Heart left ventricle (tissue), 13 donors: ENCODE measurements around the gene STATH.

Experiments
- CTCF ChIP-seq, 12 donors: fragments of 200-600 bp; sonication (generic) in 4 of 12; IDR thresholded peaks; one replicate each; pipeline versions ENCODE4 v1.5.0 to v1.8.0; 2018 to 2022; ENCODE audit warnings: antibody characterized with exemption in 12 of 12, mild to moderate bottlenecking in 5 of 12
- POLR2A ChIP-seq, 2 donors: fragments of 450-650 bp; IDR thresholded peaks; one replicate each; pipeline ENCODE4 v1.6.1; 2017; ENCODE audit warnings: antibody characterized with exemption in 2 of 2, mild to moderate bottlenecking in 2 of 2, moderate library complexity in 2 of 2
- donor health status: ischemic (EF 13 %, LVEDD 7.1; RV severe dilation, severe dysfunction).
- donor health status: DM: no; HTN: yes; CAD: no.
- donor health status: DM: no; HTN: no; CAD: no.
- donor health status: ischemic (EF 25% LVEDD 6.9; RV normal size, moderate dysfunction).
- donor health status: ischemic (EF 25% LVEDD 5.7; RV mildly dilated, moderate dysfunction).
- donor health status: ischemic (EF 35%, LVEDD 5.7; RV mildly dilated, moderate dysfunction).
- donor health status: nonischemic (EF 11% LVEDD 7.7; RV severe dilation, severe dysfunction).
- donor health status: DM: yes; HTN: yes; CAD: no.
- donor health status: PGD.
- donor health status: ischemic (EF 29% LVEDD 5.4; RV normal size, mild dysfunction).
- donor health status: nonischemic (EF 23%, LVEDD 6.1; RV moderate dilation, normal function).

DNA sequence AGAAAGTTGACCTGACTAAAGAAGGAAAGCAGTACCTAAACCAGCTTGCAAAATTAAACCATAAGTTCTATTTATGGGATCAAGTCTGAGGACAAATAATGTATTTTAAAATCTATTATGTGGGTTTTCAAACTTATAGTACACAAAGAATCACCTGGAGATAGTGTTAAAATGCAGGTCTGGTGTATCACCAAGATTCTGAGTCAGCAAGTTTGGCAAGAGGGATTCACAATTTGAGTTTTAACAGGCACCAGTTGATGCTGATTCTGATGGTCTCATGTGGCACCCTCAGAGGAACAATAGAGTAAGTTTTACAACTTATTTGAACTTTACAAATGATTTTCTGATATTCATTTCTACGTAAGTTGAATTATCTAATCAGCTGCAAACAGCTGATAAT lies 9.1 kb upstream of the STATH start:
- TF ChIP-seq CTCF (IDR thresholded peaks at IDR 0.05) (no peak), POLR2A (IDR thresholded peaks at IDR 0.05) (no peak)
